Measurements from ENCODE around the gene TCFL5. TPM values are rescaled to one million over a fixed set of nuclear protein-coding genes. Genes with fewer than 3 reads are reported as not detected.

The TCFL5 gene
- total RNA-seq, 1 experiment from 2014 or later: 12.8 TPM

DNA sequence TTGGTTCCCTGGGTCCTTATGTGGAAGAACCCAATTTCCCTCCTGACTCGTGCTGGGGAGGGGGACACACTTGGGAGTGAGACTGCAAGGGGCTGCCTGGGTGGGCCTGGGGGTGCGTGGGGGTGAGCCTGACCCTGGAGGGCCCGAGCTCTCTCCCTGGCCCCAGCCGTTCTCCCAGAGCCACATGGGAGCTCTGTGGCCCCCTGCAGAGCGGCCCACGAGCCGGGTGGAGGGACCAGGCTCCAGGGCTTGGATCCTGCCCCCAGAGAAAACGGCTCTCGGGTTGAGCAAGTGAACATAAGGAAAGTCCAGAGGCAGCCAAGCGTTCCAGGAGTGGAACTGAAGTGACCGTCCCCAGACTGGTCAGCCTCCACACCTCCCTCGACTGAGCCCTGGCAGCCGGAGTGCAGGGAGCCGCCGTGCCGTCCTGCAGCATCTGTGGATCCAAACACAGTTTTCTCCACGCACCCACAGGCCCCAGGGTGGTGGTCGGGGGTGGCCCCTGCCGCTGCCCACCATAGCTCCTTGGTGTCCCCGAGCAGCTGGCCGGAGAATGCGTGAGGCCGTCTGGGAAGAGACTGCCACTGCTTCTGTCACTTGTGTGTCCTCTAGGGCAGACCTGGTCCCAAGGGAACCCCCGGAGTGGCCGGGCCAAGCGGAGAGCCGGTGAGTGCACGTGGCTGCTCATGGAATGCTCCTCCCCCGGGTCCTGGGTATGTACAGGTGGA lies 34.1 kb downstream of the TCFL5 start:
- H3K4me1 ChIP-seq (replicated peaks): peaks cover 4% of the 10 kb centered on the region; the same call in 1 of the 2 replicates
- H3K27me3 ChIP-seq (replicated peaks): no peaks in the 10 kb centered on the region
- H3K36me3 ChIP-seq: no peaks in the 10 kb centered on the region
- no peaks in the 10 kb centered on the region for H3K9me3 ChIP-seq (replicated peaks)
- no peak overlapping the region for H3K4me3 ChIP-seq
- DNase-seq (ENCODE audit: low read depth in 1 of 2, low spot score in 2 of 2): no peak
- no peak overlapping the region for H3K27ac ChIP-seq

GRCh38 chr20:62826646-62827310 lies 34.8 kb downstream of the TCFL5 start:
- Histone ChIP-seq H3K27ac (no peak overlapping the region), H3K4me1 (replicated peaks) (peaks cover 4% of the 10 kb centered on the region; the same call in 1 of the 2 replicates), H3K36me3 (no peaks in the 10 kb centered on the region), H3K4me3 (no peak overlapping the region), H3K9me3 (replicated peaks) (no peaks in the 10 kb centered on the region), H3K27me3 (replicated peaks) (no peaks in the 10 kb centered on the region)
- DNase-seq (ENCODE audit: low read depth in 1 of 2, low spot score in 2 of 2): no peak

DNA sequence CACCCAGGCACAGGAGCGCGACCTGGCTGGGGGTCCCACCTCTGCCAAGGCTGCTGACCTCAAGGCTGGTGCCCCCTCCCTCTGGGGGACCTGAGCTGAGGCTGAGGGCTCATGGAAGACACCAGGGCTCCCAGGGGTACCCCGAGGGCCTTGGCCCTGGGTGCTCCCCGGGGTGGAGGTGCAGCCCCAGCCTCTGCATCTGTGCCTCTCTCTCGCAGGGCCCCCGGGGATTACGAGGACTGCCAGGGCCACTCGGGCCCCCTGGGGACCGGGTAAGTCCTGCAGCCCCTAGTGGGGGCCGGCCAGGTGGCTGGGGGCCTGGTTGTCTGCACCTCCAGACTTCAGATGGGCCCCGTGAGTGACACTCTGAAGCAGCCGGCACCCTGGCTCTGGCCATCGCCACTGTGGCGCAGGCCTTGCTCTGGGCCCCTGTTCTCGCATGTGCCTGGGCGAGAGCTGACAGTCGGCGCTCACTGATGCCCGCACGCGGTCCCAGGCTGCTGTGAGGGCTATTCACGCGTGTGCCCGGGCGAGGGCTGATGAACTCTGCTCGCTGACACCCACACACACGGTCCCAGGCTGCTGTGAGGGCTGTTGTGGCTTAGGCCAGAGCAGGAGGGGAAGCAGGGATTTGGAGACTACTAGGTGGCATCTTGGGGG lies 35.5 kb downstream of the TCFL5 start:
- H3K36me3 ChIP-seq: no peaks in the 10 kb centered on the region
- no peaks in the 10 kb centered on the region for H3K9me3 ChIP-seq (replicated peaks)
- no peak overlapping the region for H3K27ac ChIP-seq
- DNase-seq (ENCODE audit: low read depth in 1 of 2, low spot score in 2 of 2): no peak
- peaks cover 4% of the 10 kb centered on the region; the same call in 1 of the 2 replicates for H3K4me1 ChIP-seq (replicated peaks)
- no peak overlapping the region for H3K4me3 ChIP-seq
- H3K27me3 ChIP-seq (replicated peaks): no peaks in the 10 kb centered on the region

DNA sequence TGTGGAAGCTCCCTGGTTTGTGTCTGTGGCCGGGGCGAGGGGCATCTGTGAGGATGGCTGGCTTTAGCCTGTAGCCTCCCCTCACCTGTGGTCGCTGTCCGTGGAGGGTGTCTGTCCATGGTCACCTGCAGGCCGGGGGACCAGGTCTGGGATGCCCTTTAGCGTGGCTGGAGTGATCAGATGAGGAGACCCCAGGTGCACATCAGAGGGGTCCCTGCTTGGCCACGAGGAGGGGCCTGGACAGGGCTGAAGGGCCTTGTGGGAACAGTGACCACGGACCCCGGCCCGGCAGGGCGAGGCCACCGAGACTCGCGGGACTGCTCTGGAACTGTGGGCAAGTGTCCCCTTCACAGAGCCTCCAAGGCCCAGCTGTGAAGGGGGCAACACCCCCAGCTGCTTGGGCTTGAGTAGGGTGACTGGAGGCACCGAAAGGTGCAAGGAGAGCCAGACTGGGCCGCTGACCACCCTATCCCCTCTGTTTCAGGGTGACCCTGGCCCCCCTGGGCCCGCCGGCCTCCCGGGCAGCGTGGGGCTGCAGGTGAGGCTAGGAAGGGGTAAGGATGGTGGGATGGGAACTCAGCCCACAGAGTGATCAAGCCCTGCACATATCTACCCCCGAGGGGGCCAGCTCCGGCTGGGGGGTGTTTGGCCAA lies 36.2 kb downstream of the TCFL5 start:
- Histone ChIP-seq H3K27me3 (replicated peaks) (no peaks in the 10 kb centered on the region), H3K4me3 (no peak overlapping the region), H3K27ac (no peak overlapping the region), H3K9me3 (replicated peaks) (no peaks in the 10 kb centered on the region), H3K4me1 (replicated peaks) (peaks cover 4% of the 10 kb centered on the region; the same call in 1 of the 2 replicates), H3K36me3 (no peaks in the 10 kb centered on the region)
- DNase-seq (ENCODE audit: low read depth in 1 of 2, low spot score in 2 of 2): no peak

DNA sequence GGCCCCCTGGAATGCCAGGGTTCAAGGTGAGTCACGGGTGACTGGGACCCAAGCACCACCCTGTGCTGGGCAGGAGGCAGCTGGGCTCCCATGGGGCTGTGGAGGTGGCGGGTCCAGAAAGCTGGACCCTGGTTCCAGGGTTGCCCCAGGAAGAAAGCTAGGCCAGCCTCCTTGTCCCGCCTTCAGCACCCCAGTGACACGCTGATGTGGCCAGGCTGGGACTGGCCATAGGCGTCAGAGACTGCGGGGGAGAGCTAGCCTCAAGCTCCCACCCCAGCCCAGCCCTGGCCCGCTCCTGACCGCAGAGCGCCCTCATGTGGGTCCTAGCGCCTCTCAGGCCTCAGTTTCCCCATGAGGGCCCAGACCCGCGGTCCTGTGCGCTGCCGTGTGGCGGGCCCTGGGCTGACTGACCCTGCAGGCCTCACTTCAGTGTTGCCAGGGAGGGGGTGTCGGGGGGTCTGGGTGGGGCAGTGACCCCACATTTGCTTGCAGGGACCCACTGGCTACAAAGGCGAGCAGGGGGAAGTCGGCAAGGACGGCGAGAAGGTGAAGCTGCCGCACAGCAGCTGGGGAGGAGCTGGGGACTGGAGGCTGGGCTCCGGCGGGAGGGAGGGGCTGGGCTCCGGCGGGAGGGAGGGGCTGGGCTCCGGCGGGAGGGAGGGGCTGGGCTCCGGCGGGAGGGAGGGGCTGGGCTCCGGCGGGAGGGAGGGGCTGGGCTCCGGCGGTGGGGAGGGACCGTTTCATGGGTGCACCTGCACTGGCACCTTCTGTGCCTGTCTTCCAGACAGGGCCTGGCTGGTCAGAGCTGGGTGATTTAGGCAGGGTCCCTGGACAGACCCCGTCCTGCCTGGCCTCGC lies 36.9 kb downstream of the TCFL5 start:
- no peak for DNase-seq (ENCODE audit: low read depth in 1 of 2, low spot score in 2 of 2)
- peaks cover 4% of the 10 kb centered on the region; the same call in 1 of the 2 replicates for H3K4me1 ChIP-seq (replicated peaks)
- H3K27me3 ChIP-seq (replicated peaks): no peaks in the 10 kb centered on the region
- H3K9me3 ChIP-seq (replicated peaks): no peaks in the 10 kb centered on the region
- no peak overlapping the region for H3K27ac ChIP-seq
- H3K36me3 ChIP-seq: no peaks in the 10 kb centered on the region
- no peak overlapping the region for H3K4me3 ChIP-seq

DNA sequence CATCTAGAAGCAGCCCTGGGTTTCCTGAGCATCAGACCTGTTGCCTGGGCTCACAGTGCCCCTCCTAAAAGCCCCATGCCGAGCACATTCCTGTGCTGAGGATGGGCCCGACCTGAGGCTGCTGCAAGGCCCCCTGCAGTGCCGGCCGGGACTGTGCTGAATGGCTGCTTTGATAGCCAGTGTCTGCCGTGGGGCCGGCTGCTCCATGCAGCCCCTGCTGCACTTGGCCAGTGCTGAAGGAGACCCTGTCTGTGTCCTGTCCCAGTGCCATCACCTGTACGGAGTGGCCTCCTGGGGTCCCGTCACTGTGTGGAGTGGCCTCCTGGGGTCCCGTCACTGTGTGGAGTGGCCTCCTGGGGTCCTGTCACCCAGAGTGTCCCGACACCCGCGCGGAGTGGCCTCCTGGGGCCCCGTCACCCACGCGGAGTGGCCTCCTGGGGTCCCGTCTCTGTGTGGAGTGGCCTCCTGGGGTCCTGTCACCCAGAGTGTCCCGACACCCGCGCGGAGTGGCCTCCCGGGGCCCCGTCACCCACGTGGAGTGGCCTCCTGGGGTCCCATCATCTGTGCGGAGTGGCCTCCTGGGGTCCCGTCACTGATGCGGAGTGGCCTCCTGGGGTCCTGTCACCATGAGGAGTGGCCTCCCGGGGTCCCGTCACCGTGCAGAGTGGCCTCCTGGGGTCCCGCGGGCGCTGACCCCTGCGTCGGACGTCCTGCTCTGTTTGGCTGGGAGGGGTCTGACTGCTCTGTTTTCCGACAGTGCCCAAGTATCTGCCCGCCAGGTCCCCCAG lies 37.7 kb downstream of the TCFL5 start:
- no peak overlapping the region for H3K4me3 ChIP-seq
- no peaks in the 10 kb centered on the region for H3K27me3 ChIP-seq (replicated peaks)
- no peak overlapping the region for H3K27ac ChIP-seq
- H3K4me1 ChIP-seq (replicated peaks): peaks cover 4% of the 10 kb centered on the region; the same call in 1 of the 2 replicates
- H3K9me3 ChIP-seq (replicated peaks): no peaks in the 10 kb centered on the region
- H3K36me3 ChIP-seq: no peaks in the 10 kb centered on the region
- DNase-seq (ENCODE audit: low read depth in 1 of 2, low spot score in 2 of 2): no peak

- Histone ChIP-seq H3K36me3 (no peaks in the 10 kb centered on the region), H3K9me3 (replicated peaks) (no peaks in the 10 kb centered on the region), H3K4me1 (replicated peaks) (peaks cover 4% of the 10 kb centered on the region; the same call in 1 of the 2 replicates), H3K27me3 (replicated peaks) (peaks cover 9% of the 10 kb centered on the region), H3K4me3 (no peak overlapping the region), H3K27ac (no peak overlapping the region)
- DNase-seq (ENCODE audit: low read depth in 1 of 2, low spot score in 2 of 2): no peak
Observed at GRCh38 chr20:62822788-62823651, 38.6 kb downstream of the TCFL5 start.

DNA sequence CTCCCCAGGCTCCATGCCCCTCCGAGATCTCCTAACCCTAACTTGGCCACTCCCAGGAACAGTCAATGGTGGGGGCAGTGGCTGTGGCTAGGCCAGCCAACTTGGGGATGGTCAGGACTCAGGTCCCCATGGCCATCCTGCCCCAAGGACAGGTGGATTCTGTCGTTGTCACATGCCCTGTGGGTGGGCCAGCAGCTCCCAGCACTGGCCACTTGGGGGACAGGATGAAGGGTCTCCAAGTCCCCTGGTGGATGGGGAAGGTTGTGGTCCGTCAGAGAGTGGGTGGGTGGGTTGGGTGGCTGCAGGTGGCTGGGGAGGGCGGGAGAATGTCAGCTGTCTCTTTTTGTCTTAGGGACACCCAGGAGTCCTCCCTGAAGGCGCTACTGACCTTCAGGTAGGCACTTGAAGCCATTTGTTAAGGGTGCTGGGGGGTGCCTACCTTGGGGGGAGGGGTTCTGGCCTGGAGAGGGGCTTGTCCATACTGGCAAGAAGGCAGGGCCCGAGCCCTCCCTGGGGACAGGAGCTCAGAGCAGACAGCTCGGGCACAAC lies 39.3 kb downstream of the TCFL5 start:
- Histone ChIP-seq H3K4me3 (no peak overlapping the region), H3K27me3 (replicated peaks) (peaks cover 16% of the 10 kb centered on the region), H3K4me1 (replicated peaks) (peaks cover 4% of the 10 kb centered on the region; the same call in 1 of the 2 replicates), H3K36me3 (no peaks in the 10 kb centered on the region), H3K9me3 (replicated peaks) (no peaks in the 10 kb centered on the region), H3K27ac (no peak overlapping the region)
- no peak for DNase-seq (ENCODE audit: low read depth in 1 of 2, low spot score in 2 of 2)

- no peak for DNase-seq (ENCODE audit: low read depth in 1 of 2, low spot score in 2 of 2)
- peaks cover 7% of the 10 kb centered on the region; the same call in 1 of the 2 replicates for H3K4me1 ChIP-seq (replicated peaks)
- H3K36me3 ChIP-seq: no peaks in the 10 kb centered on the region
- H3K27me3 ChIP-seq (replicated peaks): peaks cover 20% of the 10 kb centered on the region
- H3K4me3 ChIP-seq: no peak overlapping the region
- H3K9me3 ChIP-seq (replicated peaks): no peaks in the 10 kb centered on the region
- no peak overlapping the region for H3K27ac ChIP-seq
Observed at GRCh38 chr20:62821726-62822210, 39.9 kb downstream of the TCFL5 start.

DNA sequence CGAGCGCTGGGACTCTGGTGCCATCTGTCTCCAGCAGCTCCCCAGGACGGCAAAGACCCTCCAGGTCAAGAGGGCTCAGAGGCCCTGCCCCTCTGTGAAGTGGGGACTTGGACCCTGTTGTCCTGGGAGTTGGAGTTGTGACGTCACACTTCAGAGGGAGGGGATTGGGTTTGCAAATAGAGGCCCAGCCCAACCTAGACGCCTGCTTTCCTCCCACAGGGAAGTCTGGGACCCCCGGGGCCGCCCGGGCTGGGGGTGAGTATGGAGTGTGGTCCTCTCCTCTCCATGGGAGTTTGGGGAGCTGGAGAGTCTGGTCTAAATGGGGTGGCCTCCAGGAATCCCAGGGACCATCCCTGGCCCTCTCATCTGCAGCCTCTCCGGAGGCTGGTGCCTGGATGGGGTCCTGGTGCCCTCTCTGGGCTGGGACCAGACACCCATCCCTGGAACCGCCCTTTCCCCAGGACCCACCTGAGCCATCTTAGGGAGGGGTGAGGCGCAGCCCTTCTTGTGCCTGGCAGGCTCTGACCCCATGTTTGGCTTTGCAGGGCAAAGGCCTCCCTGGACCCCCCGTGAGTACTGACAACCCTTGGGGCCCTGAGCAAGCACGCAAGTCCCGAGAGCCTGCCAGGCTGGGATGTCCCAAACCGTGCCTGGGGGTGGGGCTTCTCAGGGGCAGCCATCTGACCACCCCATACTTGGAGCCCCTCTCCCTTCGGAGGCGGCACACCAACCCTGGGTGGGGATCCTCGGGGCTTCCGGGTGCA lies 40.5 kb downstream of the TCFL5 start:
- no peak for DNase-seq (ENCODE audit: low read depth in 1 of 2, low spot score in 2 of 2)
- no peaks in the 10 kb centered on the region for H3K36me3 ChIP-seq
- peaks cover 26% of the 10 kb centered on the region for H3K27me3 ChIP-seq (replicated peaks)
- H3K4me1 ChIP-seq (replicated peaks): peaks cover 12% of the 10 kb centered on the region
- no peak overlapping the region for H3K27ac ChIP-seq
- no peak overlapping the region for H3K4me3 ChIP-seq
- no peaks in the 10 kb centered on the region for H3K9me3 ChIP-seq (replicated peaks)
